OCI-LY1 (cell line): ENCODE data around the gene RCOR3.

Source experiments
- H2AFZ ChIP-seq: fragments of 200-600 bp; sonication (generic), shearing (Covaris generic); 2 replicates; pipeline ENCODE4 v1.6.0; 2014; ENCODE audit warnings: antibody characterized with exemption, mild to moderate bottlenecking, low read length
- H3F3A ChIP-seq: fragments of 200-600 bp; sonication (generic), shearing (Covaris generic); 2 replicates; pipeline ENCODE4 v1.6.0; 2014; ENCODE audit warnings: mild to moderate bottlenecking, antibody characterized with exemption, low read length, moderate library complexity; ENCODE audit not compliant: insufficient read depth
- H3K27ac ChIP-seq: fragments of 200-600 bp; sonication (generic); 2 replicates; pipeline ENCODE4 v1.5.1; 2014; ENCODE audit warnings: low read length, mixed run types, mild to moderate bottlenecking, low read depth; ENCODE audit not compliant: poor library complexity, severe bottlenecking
- H3K27me3 ChIP-seq: fragments of 200-600 bp; sonication (generic); 2 replicates; pipeline ENCODE4 v1.6.0; 2014; ENCODE audit warnings: antibody characterized with exemption, mild to moderate bottlenecking, low read length, moderate library complexity; ENCODE audit not compliant: insufficient read depth
- H3K36me3 ChIP-seq: fragments of 200-600 bp; sonication (generic); 2 replicates; pipeline ENCODE4 v1.6.1; 2014; ENCODE audit warnings: mild to moderate bottlenecking, antibody characterized with exemption, low read length, moderate library complexity, mixed read lengths; ENCODE audit not compliant: insufficient read depth
- H3K4me1 ChIP-seq: fragments of 200-600 bp; sonication (generic); 2 replicates; pipeline ENCODE4 v1.5.1; 2014; ENCODE audit warnings: mild to moderate bottlenecking, low read length, moderate library complexity; ENCODE audit not compliant: insufficient read depth, severe bottlenecking
- H3K4me2 ChIP-seq: fragments of 200-600 bp; sonication (generic), shearing (Covaris generic); 2 replicates; pipeline ENCODE4 v1.6.1; 2014; ENCODE audit warnings: low read length
- H3K4me3 ChIP-seq: fragments of 200-600 bp; sonication (generic); 2 replicates; pipeline ENCODE4 v1.5.1; 2014; ENCODE audit warnings: low read length, low read depth, mild to moderate bottlenecking, mixed read lengths; ENCODE audit not compliant: poor library complexity, severe bottlenecking
- H3K79me2 ChIP-seq: fragments of 200-600 bp; shearing (Covaris generic); 2 replicates; pipeline ENCODE4 v1.6.1; 2016; ENCODE audit warnings: mixed run types, low read length, mixed read lengths; ENCODE audit not compliant: insufficient read depth
- H3K9ac ChIP-seq: fragments of 200-600 bp; sonication (generic), shearing (Covaris generic); 2 replicates; pipeline ENCODE4 v1.6.1; 2014; ENCODE audit warnings: mild to moderate bottlenecking, low read length, mixed read lengths
- H3K9me2 ChIP-seq: fragments of 200-600 bp; sonication (generic), shearing (Covaris generic); 2 replicates; pipeline ENCODE4 v1.6.1; 2014; ENCODE audit warnings: low read depth, mild to moderate bottlenecking, low read length, mixed read lengths
- H3K9me3 ChIP-seq: fragments of 200-600 bp; shearing (Covaris generic); 2 replicates; pipeline ENCODE4 v1.6.1; 2014; ENCODE audit warnings: low read length, mixed read lengths
- H4K20me1 ChIP-seq: fragments of 200-600 bp; sonication (generic), shearing (Covaris generic); 2 replicates; pipeline ENCODE4 v1.6.0; 2016; ENCODE audit warnings: mild to moderate bottlenecking, low read length; ENCODE audit not compliant: insufficient read depth
- EZH2 ChIP-seq: fragments of 200-600 bp; sonication (generic), shearing (Covaris generic); IDR thresholded peaks from 2 replicates; pipeline ENCODE4 v1.8.0; 2017; ENCODE audit warnings: borderline replicate concordance, mixed run types, mild to moderate bottlenecking, antibody characterized with exemption, low read length, moderate library complexity, mixed read lengths
- TF ChIP-seq, protein P1 (sequence below): fragments of 200-600 bp; sonication (generic), shearing (Covaris generic); IDR thresholded peaks from 2 replicates; pipeline ENCODE4 v1.5.1; 2017; ENCODE audit warnings: mild to moderate bottlenecking, antibody characterized with exemption, low read length, moderate library complexity, mixed read lengths

RCOR3 gene

DNA sequence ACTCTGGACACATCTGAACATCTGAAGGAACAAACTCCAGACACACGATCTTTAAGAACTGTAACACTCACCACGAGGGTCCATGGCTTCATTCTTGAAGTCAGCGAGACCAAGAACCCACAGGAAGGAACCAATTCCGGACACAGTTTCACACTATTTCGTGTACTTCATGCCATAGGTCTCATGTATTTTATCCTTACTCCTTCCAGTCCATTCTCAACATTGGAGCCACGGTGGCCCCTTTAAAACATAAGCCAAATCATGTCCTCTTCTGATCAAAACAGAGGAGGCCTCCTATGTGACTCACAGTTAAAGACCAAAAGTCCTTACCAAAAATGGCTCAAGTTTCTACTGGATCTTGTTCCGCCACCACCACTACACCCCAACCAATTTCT, 29.8 kb upstream of the RCOR3 start:
- Histone ChIP-seq H3K4me1 (no peaks in the 10 kb centered on the region), H3K27ac (no peak overlapping the region), H3K36me3 (no peaks in the 10 kb centered on the region), H3K9me3 (no peaks in the 10 kb centered on the region), H3K4me3 (no peak overlapping the region), H3K9ac (no peak overlapping the region), H3F3A (no peaks in the 10 kb centered on the region), H3K9me2 (no peaks in the 10 kb centered on the region), H3K79me2 (no peaks in the 10 kb centered on the region), H3K27me3 (no peaks in the 10 kb centered on the region), H3K4me2 (no peak overlapping the region), H4K20me1 (no peaks in the 10 kb centered on the region), H2AFZ (no peak overlapping the region)
- TF ChIP-seq, protein P1, sequence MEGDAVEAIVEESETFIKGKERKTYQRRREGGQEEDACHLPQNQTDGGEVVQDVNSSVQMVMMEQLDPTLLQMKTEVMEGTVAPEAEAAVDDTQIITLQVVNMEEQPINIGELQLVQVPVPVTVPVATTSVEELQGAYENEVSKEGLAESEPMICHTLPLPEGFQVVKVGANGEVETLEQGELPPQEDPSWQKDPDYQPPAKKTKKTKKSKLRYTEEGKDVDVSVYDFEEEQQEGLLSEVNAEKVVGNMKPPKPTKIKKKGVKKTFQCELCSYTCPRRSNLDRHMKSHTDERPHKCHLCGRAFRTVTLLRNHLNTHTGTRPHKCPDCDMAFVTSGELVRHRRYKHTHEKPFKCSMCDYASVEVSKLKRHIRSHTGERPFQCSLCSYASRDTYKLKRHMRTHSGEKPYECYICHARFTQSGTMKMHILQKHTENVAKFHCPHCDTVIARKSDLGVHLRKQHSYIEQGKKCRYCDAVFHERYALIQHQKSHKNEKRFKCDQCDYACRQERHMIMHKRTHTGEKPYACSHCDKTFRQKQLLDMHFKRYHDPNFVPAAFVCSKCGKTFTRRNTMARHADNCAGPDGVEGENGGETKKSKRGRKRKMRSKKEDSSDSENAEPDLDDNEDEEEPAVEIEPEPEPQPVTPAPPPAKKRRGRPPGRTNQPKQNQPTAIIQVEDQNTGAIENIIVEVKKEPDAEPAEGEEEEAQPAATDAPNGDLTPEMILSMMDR, result no peak
- TF ChIP-seq EZH2, result no peak

DNA sequence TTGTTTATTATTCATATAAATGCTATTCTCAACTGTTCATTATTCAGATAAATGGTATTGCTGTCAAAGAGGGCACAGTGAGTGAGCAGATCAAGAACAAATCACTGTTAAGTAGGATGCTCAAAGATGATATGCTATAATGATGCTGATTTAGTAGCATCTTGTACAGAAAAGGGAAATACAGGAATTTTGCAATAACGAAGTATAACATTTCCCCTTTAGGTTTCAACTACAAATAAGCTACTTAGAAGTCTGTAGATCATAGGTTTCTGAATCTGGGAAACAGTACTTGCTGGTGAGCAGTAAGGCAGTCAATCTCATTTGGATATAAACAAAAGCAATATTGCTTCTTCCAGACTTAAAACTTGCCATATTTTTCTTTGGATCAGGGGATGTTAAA, 27.3 kb upstream of the RCOR3 start:
- Histone ChIP-seq H3F3A (no peaks in the 10 kb centered on the region), H3K36me3 (no peaks in the 10 kb centered on the region), H3K9me3 (no peaks in the 10 kb centered on the region), H3K9me2 (no peaks in the 10 kb centered on the region), H3K9ac (no peak overlapping the region), H4K20me1 (no peaks in the 10 kb centered on the region), H3K27ac (no peak overlapping the region), H3K79me2 (no peaks in the 10 kb centered on the region), H3K4me2 (no peak overlapping the region), H2AFZ (no peak overlapping the region), H3K4me1 (no peaks in the 10 kb centered on the region), H3K27me3 (no peaks in the 10 kb centered on the region), H3K4me3 (no peak overlapping the region)
- no peak for TF ChIP-seq EZH2
- TF ChIP-seq, protein P1, result no peak

DNA sequence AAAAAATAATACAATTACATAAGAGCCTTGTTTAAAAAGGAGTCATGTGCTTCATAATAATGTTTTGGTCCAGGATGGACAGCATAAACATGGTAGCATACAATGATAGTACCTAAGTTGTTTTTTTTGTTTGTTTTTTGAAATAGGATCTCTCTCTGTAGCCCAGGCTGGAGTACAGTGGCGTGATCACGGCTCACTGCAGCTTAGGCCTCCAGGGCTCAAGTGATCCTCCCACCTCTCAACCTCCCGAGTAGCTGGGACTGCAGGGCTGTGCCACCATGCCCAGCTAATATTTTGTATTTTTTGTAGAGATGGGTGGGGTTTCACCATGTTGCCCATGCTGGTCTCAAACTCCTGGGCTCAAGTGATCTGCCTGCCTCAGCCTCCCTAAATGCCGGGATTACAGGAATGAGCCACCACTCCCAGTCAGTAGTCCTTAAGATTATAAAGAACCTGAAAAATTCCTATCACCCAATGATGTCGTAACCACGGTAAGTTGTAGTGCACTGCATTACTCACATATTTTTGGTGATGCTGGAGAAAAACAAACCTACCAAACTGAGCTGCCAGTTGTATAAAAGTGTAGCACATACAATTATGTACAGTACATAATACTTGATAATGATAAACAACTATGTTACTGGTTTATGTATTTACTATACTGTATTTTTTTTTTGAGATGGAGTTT, 22.4 kb upstream of the RCOR3 start:
- Histone ChIP-seq H3K4me3 (no peak overlapping the region), H3K27ac (no peak overlapping the region), H3K4me2 (no peak overlapping the region), H3F3A (no peaks in the 10 kb centered on the region), H2AFZ (no peak overlapping the region), H3K4me1 (no peaks in the 10 kb centered on the region), H3K27me3 (no peaks in the 10 kb centered on the region), H4K20me1 (no peaks in the 10 kb centered on the region), H3K9ac (no peak overlapping the region), H3K9me2 (no peaks in the 10 kb centered on the region), H3K36me3 (no peaks in the 10 kb centered on the region), H3K79me2 (no peaks in the 10 kb centered on the region), H3K9me3 (no peaks in the 10 kb centered on the region)
- TF ChIP-seq, protein P1, result no peak
